Measurements from ENCODE around the gene RPLP2. TPM values are rescaled to one million over a fixed set of nuclear protein-coding genes. Genes with fewer than 3 reads are reported as not detected.

Gene RPLP2
- polyA plus RNA-seq, 1 of the 3 experiments (the other 2 are of a cell fraction) = 799 TPM

GRCh38 chr11:789943-790342 lies 19.8 kb upstream of the RPLP2 start, which contains the start of gene CEND1:
TSS of gene CEND1 (minus strand) at chr11:790090. CDS start at chr11:788576, 1,514 bp downstream.
- Histone ChIP-seq H3K36me3 (replicated peaks in 1 of 2; ENCODE audit: control insufficient read depth in 1 of 2, insufficient read depth in 2 of 2, low read length in 1 of 2) (peaks cover 0 to 32% of the 10 kb centered on the region in 2 experiments), H3K4me1 (ENCODE audit: control insufficient read depth in 1 of 2, insufficient read depth in 2 of 2, low read depth in 1 of 2, low read length in 1 of 2) (peaks cover 0 to 27% of the 10 kb centered on the region in 2 experiments; a peak in 1 of 4 replicates), H2AFZ (ENCODE audit: low read depth) (no peak within 1 kb of the TSS), H3F3A (replicated peaks; ENCODE audit: insufficient read depth) (peaks cover 4% of the 10 kb centered on the region), H3K9ac (peak within 1 kb of the TSS; percentile 33; the same call in 1 of the 2 replicates), H3K9me2 (no peaks in the 10 kb centered on the region), H4K20me1 (ENCODE audit: insufficient read depth) (no peaks in the 10 kb centered on the region), H3K79me2 (ENCODE audit: insufficient read depth) (peaks cover 3% of the 10 kb centered on the region; the same call in 1 of the 2 replicates), H3K27ac (ENCODE audit: low read depth in 2 of 2, low read length in 1 of 2) (peak within 1 kb of the TSS; percentile 41 to 66; a peak in 3 of 4 replicates), H3K9me3 (no peaks in the 10 kb centered on the region), H3K4me2 (peak within 1 kb of the TSS; percentile 85), H3K27me3 (ENCODE audit: insufficient read depth) (no peaks in the 10 kb centered on the region), H3K4me3 (ENCODE audit: low read depth in 2 of 2, low read length in 1 of 2) (peak within 1 kb of the TSS; percentile 58 to 67)
- TF ChIP-seq POLR2AphosphoS5 (IDR thresholded peaks at IDR 0.05; ENCODE audit: low read depth, low read length) (0 out of 2 replicates have a peak, but pooled peaks have one; percentile 13), JUND (IDR thresholded peaks at IDR 0.05) (no peak), MXI1 (IDR thresholded peaks at IDR 0.05; ENCODE audit: low read depth, low read length) (no peak), SIN3A (IDR thresholded peaks at IDR 0.05; ENCODE audit: borderline replicate concordance, low read depth, low read length) (peak; percentile 40; the same call in 1 of the 2 replicates), ELF1 (IDR thresholded peaks at IDR 0.05) (no peak), SMC3 (IDR thresholded peaks at IDR 0.05; ENCODE audit: low read depth, low read length) (no peak), MEF2A (IDR thresholded peaks at IDR 0.05; ENCODE audit: borderline replicate concordance, low read depth) (no peak), CHD2 (IDR thresholded peaks at IDR 0.05; ENCODE audit: low read length, partially characterized antibody) (peak; percentile 49), USF1 (IDR thresholded peaks at IDR 0.05; ENCODE audit: borderline replicate concordance, low read depth) (no peak), RCOR1 (IDR thresholded peaks at IDR 0.05; ENCODE audit: low read length) (peak; percentile 56; the same call in 1 of the 2 replicates), CTCF (IDR thresholded peaks at IDR 0.05) (no peak), EP300 (IDR thresholded peaks at IDR 0.05; ENCODE audit: borderline replicate concordance in 1 of 2, low read depth in 1 of 2, low read length in 1 of 2) (no peak), YY1 (IDR thresholded peaks at IDR 0.05; ENCODE audit: low read depth) (no peak)
- WGBS (ENCODE audit: low lambda C conversion rate) = 3% methylated on average over 10 of the region's 44 CpGs
- CTCF ChIA-PET = interaction anchor here (0.6 to 1.0 kb wide), 3 partner anchors 15 to 261 kb away, joined by 3 to 4 read pairs (median 3); partner anchors contain the start of gene PIDD1
- POLR2A ChIA-PET = interaction anchor here (0.6 to 3.2 kb wide), 5 partner anchors 14 to 958 kb away, joined by 3 to 18 read pairs (median 5); partner anchors contain the start of genes GATD1, PNPLA2 and RPLP2
- peak; percentile 95 for DNase-seq
